Measurements from ENCODE around the gene AP1M2.

DNA sequence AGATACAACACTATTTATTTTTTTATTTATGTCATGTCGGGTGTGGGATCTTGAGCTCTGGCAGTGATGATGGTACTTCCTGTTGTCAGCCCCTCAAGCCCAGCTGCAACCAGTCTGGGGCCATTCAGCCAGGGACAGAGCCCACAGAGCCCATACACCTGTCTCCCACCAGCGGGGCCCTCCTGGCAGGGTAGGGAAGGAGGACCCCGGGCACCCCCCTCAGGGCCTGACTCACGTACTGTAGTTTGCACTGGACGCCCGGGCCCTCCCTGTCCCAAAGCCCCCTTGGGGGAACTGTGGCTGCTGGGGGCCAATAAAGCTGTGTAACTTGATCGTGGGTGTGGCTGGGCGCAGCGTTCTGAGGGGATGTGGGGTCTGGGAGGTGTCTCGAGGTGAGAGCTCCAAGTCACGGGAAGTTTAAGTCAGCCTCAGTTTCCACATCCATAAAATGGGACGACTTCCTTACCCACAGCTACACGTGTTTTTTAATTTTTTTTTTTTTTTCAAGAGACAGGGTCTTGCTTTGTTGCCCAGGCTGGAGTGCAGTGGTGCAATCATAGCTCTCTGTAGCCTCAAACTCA, 33.9 kb downstream of the AP1M2 start:
- TF ChIP-seq, protein P1, sequence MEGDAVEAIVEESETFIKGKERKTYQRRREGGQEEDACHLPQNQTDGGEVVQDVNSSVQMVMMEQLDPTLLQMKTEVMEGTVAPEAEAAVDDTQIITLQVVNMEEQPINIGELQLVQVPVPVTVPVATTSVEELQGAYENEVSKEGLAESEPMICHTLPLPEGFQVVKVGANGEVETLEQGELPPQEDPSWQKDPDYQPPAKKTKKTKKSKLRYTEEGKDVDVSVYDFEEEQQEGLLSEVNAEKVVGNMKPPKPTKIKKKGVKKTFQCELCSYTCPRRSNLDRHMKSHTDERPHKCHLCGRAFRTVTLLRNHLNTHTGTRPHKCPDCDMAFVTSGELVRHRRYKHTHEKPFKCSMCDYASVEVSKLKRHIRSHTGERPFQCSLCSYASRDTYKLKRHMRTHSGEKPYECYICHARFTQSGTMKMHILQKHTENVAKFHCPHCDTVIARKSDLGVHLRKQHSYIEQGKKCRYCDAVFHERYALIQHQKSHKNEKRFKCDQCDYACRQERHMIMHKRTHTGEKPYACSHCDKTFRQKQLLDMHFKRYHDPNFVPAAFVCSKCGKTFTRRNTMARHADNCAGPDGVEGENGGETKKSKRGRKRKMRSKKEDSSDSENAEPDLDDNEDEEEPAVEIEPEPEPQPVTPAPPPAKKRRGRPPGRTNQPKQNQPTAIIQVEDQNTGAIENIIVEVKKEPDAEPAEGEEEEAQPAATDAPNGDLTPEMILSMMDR (IDR thresholded peaks at IDR 0.05; ENCODE audit: extremely low read depth in 1 of 2, insufficient read depth in 1 of 2, low read depth in 1 of 2, low read length in 2 of 2) = no peak
- TF ChIP-seq, protein P2, sequence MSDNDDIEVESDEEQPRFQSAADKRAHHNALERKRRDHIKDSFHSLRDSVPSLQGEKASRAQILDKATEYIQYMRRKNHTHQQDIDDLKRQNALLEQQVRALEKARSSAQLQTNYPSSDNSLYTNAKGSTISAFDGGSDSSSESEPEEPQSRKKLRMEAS (IDR thresholded peaks at IDR 0.05; ENCODE audit: insufficient read depth, insufficient read length) = no peak
- TF ChIP-seq POLR2A (IDR thresholded peaks at IDR 0.05; ENCODE audit: low read depth, low read length) = no peak

Data from endothelial cell of umbilical vein (primary cell).